HepG2 (cell line): Measurements from ENCODE around the gene MIR17HG. TPM values are rescaled to one million over a fixed set of nuclear protein-coding genes. Genes with fewer than 3 reads are reported as not detected.

Source experiments
- ATAC-seq: fragments of 200-7000 bp; cut with Tn5 transposase; 3 replicates; pipeline ENCODE4 v1.9.1; 2020; ENCODE audit warnings: mild to moderate bottlenecking, moderate library complexity
- BruUV-seq: library from RNA; stranded (reverse); fragments of 400-500 nt; replicated peaks from 2 replicates; lab custom pipeline; 2021; lab: Mats Ljungman, UMichigan
- CTCF ChIA-PET: fragments of 300-600 bp; formaldehyde crosslinking; extraction: SDS; loops from one replicate; lab custom pipeline; 2021; ENCODE audit warnings: low total read pairs, inconsistent platforms, low intra/inter-chr PET ratio; lab: Yijun Ruan, JAX
- POLR2A ChIA-PET: fragments of 350-600 bp; sonication (Branson Sonifier 250); formaldehyde crosslinking; loops from one replicate; lab custom pipeline; 2020; ENCODE audit warnings: antibody characterized with exemption, inconsistent platforms; lab: Yijun Ruan, JAX
- DNase-seq: peaks from one replicate; pipeline ENCODE4 v3.0.0-alpha.2; 2015; ENCODE audit warnings: low spot score
- FAIRE-seq: peaks from 3 replicates; lab custom pipeline; 2011; peaks lifted over from hg19 to GRCh38; lab: Jason Lieb, UNC
- H2AFZ ChIP-seq: one replicate; pipeline ENCODE4 v1.6.1; 2011; ENCODE audit warnings: low read length, inconsistent platforms
- H3K27ac ChIP-seq: fragments of 300-600 bp; 3 replicates; pipeline ENCODE4 v1.8.0; 2011; ENCODE audit warnings: mixed run types, mild to moderate bottlenecking, mixed read lengths, low read length, inconsistent platforms; ENCODE audit not compliant: insufficient read depth; ENCODE audit errors: extremely low read length
- H3K27me3 ChIP-seq, 2 experiments: fragments of 200-600 bp in 1 of 2; 2 replicates in 1 of 2; 3 replicates in 1 of 2; pipeline versions ENCODE4 v1.6.0 to v1.8.0; 2011; ENCODE audit warnings: low read length in 2 of 2, mild to moderate bottlenecking in 2 of 2, moderate library complexity in 2 of 2, inconsistent platforms in 1 of 2; ENCODE audit not compliant: insufficient read depth in 2 of 2, control insufficient read depth in 1 of 2
- H3K36me3 ChIP-seq, 2 experiments: fragments of 200-600 bp in 1 of 2; replicated peaks in 1 of 2; 2 replicates in 1 of 2; 3 replicates in 1 of 2; pipeline versions ENCODE4 v1.5.1 to v1.8.0; 2011; ENCODE audit warnings: low read length in 2 of 2, inconsistent platforms in 1 of 2; ENCODE audit not compliant: insufficient read depth in 2 of 2, control insufficient read depth in 1 of 2
- H3K4me1 ChIP-seq: 2 replicates; pipeline ENCODE4 v1.5.1; 2012; ENCODE audit warnings: low read length, inconsistent platforms; ENCODE audit not compliant: insufficient read depth
- H3K4me2 ChIP-seq: 2 replicates; pipeline ENCODE4 v1.6.0; 2011; ENCODE audit warnings: low read depth, low read length, inconsistent platforms
- H3K4me3 ChIP-seq, 3 experiments: fragments of 200-600 bp in 1 of 3; sonication (generic), shearing (Covaris generic) in 1 of 3; replicated peaks in 1 of 3; 2 replicates each; pipeline ENCODE4 v1.5.1; 2011 to 2016; ENCODE audit warnings: low read length in 3 of 3, inconsistent platforms in 2 of 3, low read depth in 2 of 3, mild to moderate bottlenecking in 2 of 3, control low read depth in 1 of 3, mixed read lengths in 1 of 3; ENCODE audit not compliant: insufficient read depth in 1 of 3
- H3K79me2 ChIP-seq: one replicate; pipeline ENCODE4 v1.6.1; 2011; ENCODE audit warnings: low read length, inconsistent platforms; ENCODE audit not compliant: insufficient read depth
- H3K9ac ChIP-seq: 2 replicates; pipeline ENCODE4 v1.6.0; 2011; ENCODE audit warnings: mild to moderate bottlenecking, low read depth, low read length, inconsistent platforms; ENCODE audit not compliant: insufficient read depth
- H3K9me3 ChIP-seq: 2 replicates; pipeline ENCODE4 v1.5.1; 2012; ENCODE audit warnings: mild to moderate bottlenecking, low read length
- H4K20me1 ChIP-seq: 2 replicates; pipeline ENCODE4 v1.6.0; 2011; ENCODE audit warnings: inconsistent platforms, mild to moderate bottlenecking, low read length, moderate library complexity; ENCODE audit not compliant: insufficient read depth
- DMTF1 ChIP-seq: sonication (generic); formaldehyde crosslinking; IDR thresholded peaks from 2 replicates; pipeline ENCODE4 v1.4.0; 2020; ENCODE audit warnings: mild to moderate bottlenecking, missing genetic modification reagents
- MYNN ChIP-seq: sonication (generic); formaldehyde crosslinking; IDR thresholded peaks from 2 replicates; pipeline ENCODE4 v1.4.0; 2020; ENCODE audit warnings: mild to moderate bottlenecking, low read depth, missing genetic modification reagents
- THAP11 ChIP-seq: IDR thresholded peaks from 2 replicates; pipeline ENCODE4 v1.6.1; 2016; ENCODE audit warnings: missing biosample characterization, missing genetic modification reagents
- WGBS: methylation state at CpG from one replicate; pipeline ENCODE4 v1.1.6; 2017; ENCODE audit warnings: low lambda C conversion rate; 5-methylcytosine and 5-hydroxymethylcytosine counted together
- in situ Hi-C: cut with HindIII; loops from 2 replicates; pipeline ENCODE4 v1.10.0; 2017; ENCODE audit warnings: low pct_unique_long_range_greater_than_20kb; ENCODE audit not compliant: extremely low pct_ligation_motif_present
- intact Hi-C: fragments of 100-400 bp; cut with micrococcal nuclease; formaldehyde crosslinking; loops from one replicate; pipeline ENCODE4 v1.10.0; 2022; ENCODE audit not compliant: unreplicated experiment
- polyA plus RNA-seq, 8 experiments: library from polyadenylated mRNA; depleted of rRNA in 3 of 8; stranded (reverse) in 7 of 8; unstranded in 1 of 8; fragments of >200 nt; fragmentation: Illumina TruSeq in 4 of 8; extraction: Trizol in 4 of 8; gene quantifications; 2 replicates each; pipeline versions ENCODE4 v1.2.1 to v1.2.3, GENCODE V29; 2011 to 2016; ENCODE audit warnings: low read depth in 4 of 8, missing spikeins in 1 of 8, mixed read lengths in 1 of 8; ENCODE audit not compliant: insufficient read depth in 1 of 8
- total RNA-seq, 5 experiments: library from RNA; depleted of rRNA; stranded (reverse); fragments of >200 nt; fragmentation: Illumina TruSeq; extraction: Trizol; gene quantifications; 2 replicates each; pipeline ENCODE4 v1.2.3, GENCODE V29; 2016; ENCODE audit warnings: low read depth in 1 of 5
- TF ChIP-seq, protein P1 (sequence below): sonication (generic); formaldehyde crosslinking; IDR thresholded peaks from 2 replicates; pipeline ENCODE4 v1.4.0; 2020; ENCODE audit warnings: mild to moderate bottlenecking, missing genetic modification reagents

The MIR17HG gene
- total and polyA plus RNA-seq, 2 of the 13 experiments (the other 11 are each of a cell fraction or from before 2014, with no cell fraction given): 2.5 to 12.3 TPM

DNA sequence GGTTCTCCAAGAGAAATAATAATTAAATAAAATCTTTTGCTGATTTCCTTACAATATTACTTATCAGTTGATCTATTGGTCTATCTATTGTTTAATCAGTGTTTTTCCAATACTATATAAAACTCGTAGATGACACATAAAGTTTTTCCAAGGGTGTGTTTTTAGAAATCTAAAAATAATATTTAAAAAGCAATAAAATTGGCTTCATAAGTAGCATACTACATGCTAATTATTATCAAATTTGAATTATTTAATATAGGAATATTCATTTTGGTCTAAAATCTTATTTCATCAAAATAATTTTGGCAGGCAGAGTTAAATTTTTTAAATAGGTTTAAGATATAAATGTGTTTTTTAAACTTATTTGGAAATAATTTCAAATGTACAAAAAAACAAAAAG, 49.4 kb upstream of the MIR17HG start:
- BruUV-seq: no TSS peak
- POLR2A ChIA-PET: no interaction called here

More for the DNA sequence above, 49.4 kb upstream of the MIR17HG start:
- H3K9ac ChIP-seq: no peak overlapping the region
- H3K4me1 ChIP-seq: no peaks in the 10 kb centered on the region
- H3K79me2 ChIP-seq: no peaks in the 10 kb centered on the region
- in situ Hi-C loops: no loop called here
- H3K36me3 ChIP-seq: no peaks in the 10 kb centered on the region
- no peak overlapping the region for H3K27ac ChIP-seq
- 0% methylated on average over 1 of the region's 1 CpG for WGBS
- H4K20me1 ChIP-seq: 0 out of 2 replicates have a peak, but pooled peaks cover 3% of the 10 kb centered on the region
- ATAC-seq (no peak), DNase-seq (no peak), FAIRE-seq (no peak)
- H3K4me2 ChIP-seq: no peak overlapping the region
- H2AFZ ChIP-seq: no peak overlapping the region
- H3K4me3 ChIP-seq: no peak overlapping the region
- intact Hi-C loops: no loop called here
- no peak for TF ChIP-seq MYNN (CRISPR knock-in tag)
- TF ChIP-seq DMTF1 (CRISPR knock-in tag): no peak
- no peak for TF ChIP-seq THAP11 (CRISPR knock-in tag)
- TF ChIP-seq, protein P1, sequence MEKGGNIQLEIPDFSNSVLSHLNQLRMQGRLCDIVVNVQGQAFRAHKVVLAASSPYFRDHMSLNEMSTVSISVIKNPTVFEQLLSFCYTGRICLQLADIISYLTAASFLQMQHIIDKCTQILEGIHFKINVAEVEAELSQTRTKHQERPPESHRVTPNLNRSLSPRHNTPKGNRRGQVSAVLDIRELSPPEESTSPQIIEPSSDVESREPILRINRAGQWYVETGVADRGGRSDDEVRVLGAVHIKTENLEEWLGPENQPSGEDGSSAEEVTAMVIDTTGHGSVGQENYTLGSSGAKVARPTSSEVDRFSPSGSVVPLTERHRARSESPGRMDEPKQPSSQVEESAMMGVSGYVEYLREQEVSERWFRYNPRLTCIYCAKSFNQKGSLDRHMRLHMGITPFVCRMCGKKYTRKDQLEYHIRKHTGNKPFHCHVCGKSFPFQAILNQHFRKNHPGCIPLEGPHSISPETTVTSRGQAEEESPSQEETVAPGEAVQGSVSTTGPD (CRISPR knock-in tag): no peak
- H3K27me3 ChIP-seq: peaks cover 0 to 9% of the 10 kb centered on the region in 2 experiments; a peak in 2 of 5 replicates
- no peaks in the 10 kb centered on the region for H3K9me3 ChIP-seq
- CTCF ChIA-PET: no interaction called here
